ENCODE measurements around the gene AAMDC. TPM values are rescaled to one million over a fixed set of nuclear protein-coding genes. Genes with fewer than 3 reads are reported as not detected.

The AAMDC gene
- total RNA-seq, 1 experiment from 2014 or later = 15.7 TPM

- Histone ChIP-seq H3K36me3 (ENCODE audit: insufficient read depth, low read length, poor library complexity, severe bottlenecking) (peaks cover 15% of the 10 kb centered on the region), H3K27me3 (replicated peaks; ENCODE audit: insufficient read depth, low read depth, low read length, poor library complexity) (no peaks in the 10 kb centered on the region), H3K9me3 (ENCODE audit: low read depth, low read length, poor library complexity, severe bottlenecking) (no peaks in the 10 kb centered on the region), H3K4me3 (ENCODE audit: low read depth, low read length, poor library complexity, severe bottlenecking) (no peak overlapping the region), H3K4me1 (ENCODE audit: insufficient read depth, low read length, poor library complexity, severe bottlenecking) (no peaks in the 10 kb centered on the region), H3K27ac (ENCODE audit: low read depth, low read length, poor library complexity, severe bottlenecking) (no peak overlapping the region)
- DNase-seq (ENCODE audit: low spot score) = no peak
- CTCF ChIA-PET = no interaction called here
- TF ChIP-seq EZH2 (IDR thresholded peaks at IDR 0.05; ENCODE audit: borderline replicate concordance, low read depth, low read length, poor library complexity, severe bottlenecking) = no peak
- TF ChIP-seq, protein P1, sequence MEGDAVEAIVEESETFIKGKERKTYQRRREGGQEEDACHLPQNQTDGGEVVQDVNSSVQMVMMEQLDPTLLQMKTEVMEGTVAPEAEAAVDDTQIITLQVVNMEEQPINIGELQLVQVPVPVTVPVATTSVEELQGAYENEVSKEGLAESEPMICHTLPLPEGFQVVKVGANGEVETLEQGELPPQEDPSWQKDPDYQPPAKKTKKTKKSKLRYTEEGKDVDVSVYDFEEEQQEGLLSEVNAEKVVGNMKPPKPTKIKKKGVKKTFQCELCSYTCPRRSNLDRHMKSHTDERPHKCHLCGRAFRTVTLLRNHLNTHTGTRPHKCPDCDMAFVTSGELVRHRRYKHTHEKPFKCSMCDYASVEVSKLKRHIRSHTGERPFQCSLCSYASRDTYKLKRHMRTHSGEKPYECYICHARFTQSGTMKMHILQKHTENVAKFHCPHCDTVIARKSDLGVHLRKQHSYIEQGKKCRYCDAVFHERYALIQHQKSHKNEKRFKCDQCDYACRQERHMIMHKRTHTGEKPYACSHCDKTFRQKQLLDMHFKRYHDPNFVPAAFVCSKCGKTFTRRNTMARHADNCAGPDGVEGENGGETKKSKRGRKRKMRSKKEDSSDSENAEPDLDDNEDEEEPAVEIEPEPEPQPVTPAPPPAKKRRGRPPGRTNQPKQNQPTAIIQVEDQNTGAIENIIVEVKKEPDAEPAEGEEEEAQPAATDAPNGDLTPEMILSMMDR (conservative IDR thresholded peaks at IDR 0.05; ENCODE audit: low read depth, low read length) = no peak
- intact Hi-C loops (cut with micrococcal nuclease; ENCODE audit: unreplicated experiment) = no loop called here
- POLR2A ChIA-PET (ENCODE audit: low non-redundant PET) = no interaction called here
- BruUV-seq (replicated peaks) = no TSS peak
Measured at GRCh38 chr11:77883775-77884174, 62.8 kb downstream of the AAMDC start.

DNA sequence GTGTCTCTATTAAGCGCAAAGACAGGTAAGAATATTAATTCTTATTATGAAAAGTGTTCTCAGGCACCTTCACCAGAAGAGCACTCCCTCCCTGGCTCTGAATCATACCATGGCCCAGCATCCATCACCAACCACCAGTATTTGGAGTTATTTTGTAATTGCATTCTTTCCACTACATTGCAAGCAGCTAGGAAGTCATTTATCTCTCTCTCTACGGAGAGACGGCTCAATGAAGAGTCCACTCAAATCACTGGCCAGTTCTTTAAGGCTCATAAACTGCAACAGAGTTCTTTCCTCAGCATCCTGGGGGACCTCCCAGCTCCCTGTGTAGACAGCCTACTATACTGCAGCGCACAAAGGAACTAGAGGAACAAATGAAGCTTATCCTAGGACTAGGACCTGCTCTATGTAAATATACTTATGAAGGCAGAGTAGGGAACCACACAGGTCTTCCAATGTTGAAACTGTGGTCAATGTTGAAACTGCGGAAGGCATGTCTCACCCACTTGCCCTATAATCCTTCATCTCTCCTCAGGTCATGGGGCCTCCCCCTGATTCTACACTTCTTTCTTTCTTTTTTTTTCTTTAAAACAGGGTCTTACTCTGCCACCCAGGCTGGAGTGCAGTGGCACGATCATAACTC is 63.4 kb downstream of the AAMDC start:
- Histone ChIP-seq H3K4me3 (ENCODE audit: low read depth, low read length, poor library complexity, severe bottlenecking) (no peak overlapping the region), H3K27ac (ENCODE audit: low read depth, low read length, poor library complexity, severe bottlenecking) (no peak overlapping the region), H3K9me3 (ENCODE audit: low read depth, low read length, poor library complexity, severe bottlenecking) (no peaks in the 10 kb centered on the region), H3K4me1 (ENCODE audit: insufficient read depth, low read length, poor library complexity, severe bottlenecking) (no peaks in the 10 kb centered on the region), H3K36me3 (ENCODE audit: insufficient read depth, low read length, poor library complexity, severe bottlenecking) (peaks cover 13% of the 10 kb centered on the region), H3K27me3 (replicated peaks; ENCODE audit: insufficient read depth, low read depth, low read length, poor library complexity) (no peaks in the 10 kb centered on the region)
- no TSS peak for BruUV-seq (replicated peaks)
- ChIA-PET CTCF (no interaction called here), POLR2A (ENCODE audit: low non-redundant PET) (no interaction called here)
- DNase-seq (ENCODE audit: low spot score) = no peak
- intact Hi-C loops (cut with micrococcal nuclease; ENCODE audit: unreplicated experiment) = no loop called here
- TF ChIP-seq, protein P1 (conservative IDR thresholded peaks at IDR 0.05; ENCODE audit: low read depth, low read length) = no peak
- no peak for TF ChIP-seq EZH2 (IDR thresholded peaks at IDR 0.05; ENCODE audit: borderline replicate concordance, low read depth, low read length, poor library complexity, severe bottlenecking)

- Histone ChIP-seq H3K4me1 (ENCODE audit: insufficient read depth, low read length, poor library complexity, severe bottlenecking) (no peaks in the 10 kb centered on the region), H3K4me3 (ENCODE audit: low read depth, low read length, poor library complexity, severe bottlenecking) (no peak overlapping the region), H3K27me3 (replicated peaks; ENCODE audit: insufficient read depth, low read depth, low read length, poor library complexity) (no peaks in the 10 kb centered on the region), H3K27ac (ENCODE audit: low read depth, low read length, poor library complexity, severe bottlenecking) (no peak overlapping the region), H3K36me3 (ENCODE audit: insufficient read depth, low read length, poor library complexity, severe bottlenecking) (peaks cover 9% of the 10 kb centered on the region), H3K9me3 (ENCODE audit: low read depth, low read length, poor library complexity, severe bottlenecking) (no peaks in the 10 kb centered on the region)
- BruUV-seq (replicated peaks) = no TSS peak
- intact Hi-C loops (cut with micrococcal nuclease; ENCODE audit: unreplicated experiment) = no loop called here
- TF ChIP-seq EZH2 (IDR thresholded peaks at IDR 0.05; ENCODE audit: borderline replicate concordance, low read depth, low read length, poor library complexity, severe bottlenecking) = no peak
- TF ChIP-seq, protein P1 (conservative IDR thresholded peaks at IDR 0.05; ENCODE audit: low read depth, low read length) = no peak
- POLR2A ChIA-PET (ENCODE audit: low non-redundant PET) = no interaction called here
- CTCF ChIA-PET = no interaction called here
- DNase-seq (ENCODE audit: low spot score) = no peak
Measured at GRCh38 chr11:77884829-77885190, 63.9 kb downstream of the AAMDC start.
